HG03439 (cell line): ENCODE data around the gene TNFSF12.

ENCODE experiments used
- ATAC-seq: cut with Tn5 transposase; IDR thresholded peaks from one replicate; pipeline ENCODE4 v1.9.1; 2021; ENCODE audit warnings: mild to moderate bottlenecking, moderate library complexity; ENCODE audit not compliant: unreplicated experiment

TNFSF12 gene

GRCh38 chr17:7541074-7541621, 7.7 kb upstream of the TNFSF12 start:
- ATAC-seq, result no peak

DNA sequence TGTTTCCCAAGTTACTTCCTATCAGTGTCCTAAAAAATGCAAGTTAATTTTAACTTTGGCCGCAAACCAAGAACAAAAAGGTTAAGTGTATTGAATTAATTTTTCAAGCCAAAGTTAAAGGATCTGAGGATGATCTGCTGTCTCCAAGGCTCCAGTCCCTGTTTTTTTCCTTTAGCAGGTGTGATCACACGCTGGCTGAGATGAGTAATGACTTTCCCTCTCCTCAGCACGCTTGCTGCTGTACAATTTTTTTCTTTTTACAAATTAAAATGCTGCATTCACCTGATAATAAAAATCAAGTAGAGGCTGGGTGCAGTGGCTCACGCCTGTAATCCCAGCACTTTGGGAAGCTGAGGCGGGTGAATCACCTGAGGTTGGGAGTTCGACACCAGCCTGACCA, 3.9 kb upstream of the TNFSF12 start:
- ATAC-seq, result no peak

GRCh38 chr17:7549401-7550055, 670 bp downstream of the TNFSF12 start:
- ATAC-seq, result no peak

- ATAC-seq, result no peak
These were observed 1.5 kb downstream of the TNFSF12 start for GRCh38 chr17:7550344-7550743.

GRCh38 chr17:7551396-7551795, 2.5 kb downstream of the TNFSF12 start:
- ATAC-seq, result no peak

DNA sequence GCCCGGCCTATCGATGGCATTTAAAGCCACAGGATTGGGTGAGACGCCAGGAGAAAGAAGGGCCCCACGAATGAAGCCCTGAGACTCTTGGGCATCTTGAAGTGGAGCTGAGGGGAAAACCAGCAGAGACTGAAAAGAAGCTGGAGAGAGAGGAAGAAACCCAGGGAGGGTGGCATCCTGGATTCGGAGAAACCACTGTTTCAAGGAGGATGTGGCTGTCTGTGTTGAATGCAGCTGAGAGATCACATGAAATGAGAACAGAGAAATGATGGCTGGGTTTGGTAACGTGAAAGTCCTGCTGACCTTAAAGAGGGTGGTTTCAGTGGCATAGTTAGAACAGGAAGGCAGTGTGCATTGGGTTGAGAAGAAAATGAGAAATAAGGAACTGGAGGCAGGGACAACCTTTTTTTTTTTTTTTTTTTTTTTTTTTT, 3.8 kb downstream of the TNFSF12 start:
- no peak for ATAC-seq

- no peak for ATAC-seq
These were observed 4.5 kb downstream of the TNFSF12 start for GRCh38 chr17:7553356-7553755.

DNA sequence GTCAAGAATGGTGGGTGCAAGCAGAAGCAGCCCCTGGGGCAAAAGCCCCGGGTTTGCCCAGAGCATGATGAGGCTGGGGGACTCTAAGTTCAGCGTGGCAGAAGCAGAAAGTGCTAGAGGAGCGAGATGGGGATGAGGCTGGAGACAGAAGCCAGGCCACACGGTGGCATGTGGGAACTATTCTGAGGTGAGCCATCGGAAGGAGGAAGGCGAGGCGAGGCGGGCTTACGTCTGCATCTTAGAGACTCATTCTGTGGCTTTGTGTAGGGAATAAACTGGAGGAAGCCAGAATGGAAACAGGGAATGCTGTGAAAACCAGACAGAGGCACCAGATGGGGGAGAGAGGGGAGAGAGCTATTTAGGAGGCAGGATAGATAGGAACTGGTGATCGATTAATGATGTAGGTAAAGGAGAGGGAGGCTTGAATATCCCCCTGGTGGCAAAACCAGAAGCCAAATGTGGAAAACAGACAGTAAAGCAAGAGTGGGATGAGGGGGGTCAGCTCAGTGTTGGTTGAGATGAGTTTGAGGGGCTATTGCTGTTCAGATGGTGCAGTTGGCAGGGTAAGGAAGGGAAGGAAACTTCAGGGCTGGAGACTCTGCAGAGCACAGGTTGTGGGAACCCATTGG, 6.6 kb downstream of the TNFSF12 start:
- no peak for ATAC-seq

GRCh38 chr17:7556627-7557026, 7.8 kb downstream of the TNFSF12 start:
- ATAC-seq, result no peak

GRCh38 chr17:7557147-7557764, 8.4 kb downstream of the TNFSF12 start:
- no peak for ATAC-seq

DNA sequence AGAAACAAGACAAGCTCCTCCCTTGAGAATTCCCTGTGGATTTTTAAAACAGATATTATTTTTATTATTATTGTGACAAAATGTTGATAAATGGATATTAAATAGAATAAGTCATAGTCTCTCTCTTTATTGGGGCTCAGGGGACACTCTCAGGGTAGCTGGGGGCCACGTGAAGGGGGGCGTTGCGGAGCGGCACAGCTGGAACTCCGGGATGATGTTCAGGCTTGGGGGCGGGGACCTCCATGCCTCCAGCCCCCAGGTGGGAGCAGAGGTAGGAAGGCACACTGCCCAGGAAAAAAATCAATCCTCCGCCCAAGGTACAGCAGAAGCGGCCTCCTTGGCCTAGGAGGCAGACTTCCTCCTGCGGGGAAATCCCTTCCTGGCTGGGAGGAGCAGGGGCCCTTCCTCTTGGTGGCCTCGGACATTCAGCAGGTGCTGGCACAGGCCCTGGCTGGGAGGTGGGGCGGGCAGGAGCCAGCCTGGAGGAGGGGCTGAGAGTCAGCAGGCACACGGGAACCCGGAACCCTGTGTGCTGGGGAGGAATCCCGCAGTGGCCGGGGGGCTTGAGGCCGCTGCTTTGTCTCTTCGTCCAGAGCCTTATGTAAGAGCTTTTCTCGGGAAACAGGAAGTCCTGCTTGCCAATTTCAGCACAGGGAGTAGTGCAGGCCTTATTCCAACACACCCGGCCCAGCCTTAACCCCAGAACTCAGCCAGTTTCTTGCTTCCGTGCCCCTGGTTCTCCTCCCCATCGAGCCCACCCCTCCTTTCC, 9.1 kb downstream of the TNFSF12 start:
- no peak for ATAC-seq

DNA sequence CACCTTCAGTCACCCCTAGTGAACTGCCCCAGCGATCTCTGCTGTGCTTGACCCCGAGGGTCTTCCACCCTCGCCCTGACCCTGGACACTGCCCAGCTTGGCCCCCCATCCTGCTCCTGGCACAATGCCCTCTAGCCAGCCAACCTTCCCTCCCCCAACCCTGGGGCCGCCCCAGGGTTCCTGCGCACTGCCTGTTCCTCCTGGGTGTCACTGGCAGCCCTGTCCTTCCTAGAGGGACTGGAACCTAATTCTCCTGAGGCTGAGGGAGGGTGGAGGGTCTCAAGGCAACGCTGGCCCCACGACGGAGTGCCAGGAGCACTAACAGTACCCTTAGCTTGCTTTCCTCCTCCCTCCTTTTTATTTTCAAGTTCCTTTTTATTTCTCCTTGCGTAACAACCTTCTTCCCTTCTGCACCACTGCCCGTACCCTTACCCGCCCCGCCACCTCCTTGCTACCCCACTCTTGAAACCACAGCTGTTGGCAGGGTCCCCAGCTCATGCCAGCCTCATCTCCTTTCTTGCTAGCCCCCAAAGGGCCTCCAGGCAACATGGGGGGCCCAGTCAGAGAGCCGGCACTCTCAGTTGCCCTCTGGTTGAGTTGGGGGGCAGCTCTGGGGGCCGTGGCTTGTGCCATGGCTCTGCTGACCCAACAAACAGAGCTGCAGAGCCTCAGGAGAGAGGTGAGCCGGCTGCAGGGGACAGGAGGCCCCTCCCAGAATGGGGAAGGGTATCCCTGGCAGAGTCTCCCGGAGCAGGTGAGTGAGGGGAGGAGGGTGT, 9.9 kb downstream of the TNFSF12 start, which contains the start of gene TNFSF13:
Gene TNFSF13, plus strand, starts transcription at position 207 of the 776 bp plus-strand sequence. Its CDS starts 290 bp downstream, at position 497.
- ATAC-seq, result no peak

GRCh38 chr17:7559320-7560171, 10.7 kb downstream of the TNFSF12 start:
- ATAC-seq, result no peak

- ATAC-seq, result no peak
These were observed 11.5 kb downstream of the TNFSF12 start for GRCh38 chr17:7560172-7561027.

DNA sequence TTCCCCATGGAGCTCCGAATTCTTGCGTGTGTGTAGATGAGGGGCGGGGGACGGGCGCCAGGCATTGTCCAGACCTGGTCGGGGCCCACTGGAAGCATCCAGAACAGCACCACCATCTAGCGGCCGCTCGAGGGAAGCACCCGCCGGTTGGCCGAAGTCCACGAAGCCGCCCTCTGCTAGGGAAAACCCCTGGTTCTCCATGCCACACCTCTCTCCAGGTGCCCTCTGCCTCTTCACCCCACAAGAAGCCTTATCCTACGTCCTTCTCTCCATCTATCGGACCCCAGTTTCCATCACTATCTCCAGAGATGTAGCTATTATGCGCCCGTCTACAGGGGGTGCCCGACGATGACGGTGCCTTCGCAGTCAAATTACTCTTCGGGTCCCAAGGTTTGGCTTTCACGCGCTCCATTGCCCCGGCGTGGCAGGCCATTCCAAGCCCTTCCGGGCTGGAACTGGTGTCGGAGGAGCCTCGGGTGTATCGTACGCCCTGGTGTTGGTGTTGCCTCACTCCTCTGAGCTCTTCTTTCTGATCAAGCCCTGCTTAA, 12.2 kb downstream of the TNFSF12 start:
- ATAC-seq, result peak; percentile 49

DNA sequence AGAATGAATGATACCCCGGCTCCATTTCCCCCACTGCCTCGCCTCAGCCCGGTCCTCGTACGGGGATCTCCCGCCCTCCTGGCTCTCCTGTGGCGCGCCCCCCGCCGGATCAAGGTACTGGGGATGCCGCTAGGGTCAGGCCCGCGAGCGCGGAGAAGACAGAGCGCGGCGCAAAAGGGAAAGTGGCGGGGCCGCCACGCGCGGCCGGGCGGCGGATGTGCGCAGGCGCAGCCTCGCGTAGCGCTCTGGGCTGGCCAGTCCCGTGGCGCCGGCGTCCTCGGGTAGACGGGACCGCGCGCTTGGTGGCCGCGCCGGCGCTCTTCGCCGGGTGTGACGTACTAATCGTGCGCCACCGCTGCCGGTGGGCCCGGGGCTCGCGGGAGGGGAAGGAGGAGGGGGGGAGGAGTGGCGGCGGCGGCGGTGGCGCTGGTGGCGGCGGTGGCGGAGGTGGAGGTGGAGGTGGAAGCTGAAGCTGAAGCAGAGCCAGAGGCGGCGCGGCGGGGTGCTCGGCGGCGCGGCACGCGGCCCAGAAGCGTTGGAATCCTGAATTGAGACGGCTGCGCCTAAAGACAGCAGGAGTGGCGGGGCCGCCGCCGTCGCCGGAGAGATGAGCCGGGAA, 12.8 kb downstream of the TNFSF12 start, which contains the start of gene SENP3:
Gene SENP3, plus strand, starts transcription at position 331 of the 619 bp plus-strand sequence. CDS start 1,158 bp downstream, outside the sequence.
- ATAC-seq, result peak; percentile 71

DNA sequence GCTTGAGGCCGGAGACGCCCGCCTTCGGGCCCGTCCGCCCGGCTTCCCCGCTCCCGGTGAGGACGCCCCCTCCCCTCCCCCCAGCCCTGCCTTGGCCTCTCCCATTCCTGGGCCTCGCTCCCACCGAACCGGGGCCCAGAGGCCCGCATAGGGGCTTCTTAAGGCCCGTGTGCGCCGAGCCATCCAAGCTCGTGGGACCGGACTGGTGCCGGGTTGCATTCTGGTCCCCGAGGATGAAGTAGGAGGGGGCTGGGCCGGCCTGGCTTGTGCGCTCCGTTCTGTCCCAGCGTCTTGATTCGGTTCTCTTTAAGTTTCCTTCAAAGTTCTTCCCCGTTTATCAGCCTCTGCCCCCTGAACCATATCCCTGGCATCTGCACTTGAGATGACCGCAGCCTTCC, 13.3 kb downstream of the TNFSF12 start:
- peak; percentile 8 for ATAC-seq
